T-helper 2 cell treated with Interferon-gamma antibody and Interleukin-4, amounts not matched to agents 5 μg/mL and 100 μg/mL, for 36 hours (primary cell): ENCODE results near the gene STARD13.

Experiments used
- DNase-seq: peaks from one replicate; pipeline ENCODE4 v3.0.0; 2021; ENCODE audit warnings: low spot score
- H3K27ac Mint-ChIP-seq: one replicate; pipeline ENCODE4 v1.8.0; 2021; ENCODE audit warnings: mild to moderate bottlenecking, mixed read lengths
- H3K27me3 Mint-ChIP-seq: one replicate; pipeline ENCODE4 v1.8.0; 2021; ENCODE audit warnings: low read depth, mixed read lengths
- H3K36me3 Mint-ChIP-seq: one replicate; pipeline ENCODE4 v1.8.0; 2021; ENCODE audit warnings: low read depth, mixed read lengths
- H3K4me1 Mint-ChIP-seq: one replicate; pipeline ENCODE4 v1.8.0; 2021; ENCODE audit warnings: low read depth, mixed read lengths
- H3K4me3 Mint-ChIP-seq: one replicate; pipeline ENCODE4 v1.8.0; 2022; ENCODE audit warnings: mild to moderate bottlenecking, moderate library complexity, mixed read lengths
- H3K9me3 Mint-ChIP-seq: one replicate; pipeline ENCODE4 v1.8.0; 2021; ENCODE audit warnings: mixed read lengths

Gene STARD13

GRCh38 chr13:33318744-33319143 is 33.2 kb upstream of the STARD13 start:
- H3K9me3 Mint-ChIP-seq, result no peaks in the 10 kb centered on the region
- H3K4me3 Mint-ChIP-seq, result no peak overlapping the region
- H3K4me1 Mint-ChIP-seq, result no peaks in the 10 kb centered on the region
- H3K27ac Mint-ChIP-seq, result no peak overlapping the region
- peaks cover 6% of the 10 kb centered on the region for H3K27me3 Mint-ChIP-seq
- H3K36me3 Mint-ChIP-seq, result no peaks in the 10 kb centered on the region
- no peak for DNase-seq

- Mint-ChIP-seq H3K27ac (no peak overlapping the region), H3K36me3 (no peaks in the 10 kb centered on the region), H3K4me3 (no peak overlapping the region), H3K4me1 (no peaks in the 10 kb centered on the region), H3K9me3 (no peaks in the 10 kb centered on the region), H3K27me3 (peaks cover 4% of the 10 kb centered on the region)
- DNase-seq, result no peak
Observed at GRCh38 chr13:33318037-33318436, 32.5 kb upstream of the STARD13 start.

GRCh38 chr13:33316890-33317289 is 31.3 kb upstream of the STARD13 start:
- Mint-ChIP-seq H3K27me3 (peaks cover 2% of the 10 kb centered on the region), H3K4me1 (no peaks in the 10 kb centered on the region), H3K27ac (no peak overlapping the region), H3K4me3 (no peak overlapping the region), H3K36me3 (no peaks in the 10 kb centered on the region), H3K9me3 (no peaks in the 10 kb centered on the region)
- DNase-seq, result no peak

GRCh38 chr13:33313504-33313903 is 27.9 kb upstream of the STARD13 start:
- DNase-seq, result no peak
- no peak overlapping the region for H3K4me3 Mint-ChIP-seq
- H3K9me3 Mint-ChIP-seq, result no peaks in the 10 kb centered on the region
- H3K36me3 Mint-ChIP-seq, result no peaks in the 10 kb centered on the region
- no peaks in the 10 kb centered on the region for H3K4me1 Mint-ChIP-seq
- H3K27ac Mint-ChIP-seq, result no peak overlapping the region
- H3K27me3 Mint-ChIP-seq, result peaks cover 2% of the 10 kb centered on the region

- DNase-seq, result no peak
- Mint-ChIP-seq H3K36me3 (no peaks in the 10 kb centered on the region), H3K27me3 (peaks cover 2% of the 10 kb centered on the region), H3K4me3 (no peak overlapping the region), H3K4me1 (no peaks in the 10 kb centered on the region), H3K9me3 (no peaks in the 10 kb centered on the region), H3K27ac (no peak overlapping the region)
Observed at GRCh38 chr13:33312861-33313212, 27.3 kb upstream of the STARD13 start.

GRCh38 chr13:33312150-33312860 is 26.8 kb upstream of the STARD13 start:
- Mint-ChIP-seq H3K36me3 (no peaks in the 10 kb centered on the region), H3K27me3 (peaks cover 5% of the 10 kb centered on the region), H3K27ac (no peak overlapping the region)

GRCh38 chr13:33311040-33311439 is 25.5 kb upstream of the STARD13 start:
- H3K36me3 Mint-ChIP-seq, result no peaks in the 10 kb centered on the region
- DNase-seq, result no peak
- H3K27me3 Mint-ChIP-seq, result peaks cover 3% of the 10 kb centered on the region
- peaks cover 3% of the 10 kb centered on the region for H3K9me3 Mint-ChIP-seq
- no peaks in the 10 kb centered on the region for H3K4me1 Mint-ChIP-seq
- no peak overlapping the region for H3K4me3 Mint-ChIP-seq
- no peak overlapping the region for H3K27ac Mint-ChIP-seq

More at GRCh38 chr13:33312150-33312860, 26.8 kb upstream of the STARD13 start:
- H3K9me3 Mint-ChIP-seq, result peaks cover 2% of the 10 kb centered on the region
- no peaks in the 10 kb centered on the region for H3K4me1 Mint-ChIP-seq
- H3K4me3 Mint-ChIP-seq, result no peak overlapping the region
- DNase-seq, result no peak

- no peaks in the 10 kb centered on the region for H3K4me1 Mint-ChIP-seq
- no peak overlapping the region for H3K4me3 Mint-ChIP-seq
- peaks cover 3% of the 10 kb centered on the region for H3K9me3 Mint-ChIP-seq
- no peak overlapping the region for H3K27ac Mint-ChIP-seq
- H3K27me3 Mint-ChIP-seq, result peaks cover 3% of the 10 kb centered on the region
- DNase-seq, result no peak
- no peaks in the 10 kb centered on the region for H3K36me3 Mint-ChIP-seq
Observed at GRCh38 chr13:33310245-33311038, 24.9 kb upstream of the STARD13 start.

GRCh38 chr13:33308863-33309262 is 23.3 kb upstream of the STARD13 start:
- no peaks in the 10 kb centered on the region for H3K36me3 Mint-ChIP-seq
- peaks cover 3% of the 10 kb centered on the region for H3K27me3 Mint-ChIP-seq
- no peaks in the 10 kb centered on the region for H3K4me1 Mint-ChIP-seq
- no peak for DNase-seq
- H3K4me3 Mint-ChIP-seq, result no peak overlapping the region
- H3K27ac Mint-ChIP-seq, result no peak overlapping the region
- H3K9me3 Mint-ChIP-seq, result peaks cover 3% of the 10 kb centered on the region

DNA sequence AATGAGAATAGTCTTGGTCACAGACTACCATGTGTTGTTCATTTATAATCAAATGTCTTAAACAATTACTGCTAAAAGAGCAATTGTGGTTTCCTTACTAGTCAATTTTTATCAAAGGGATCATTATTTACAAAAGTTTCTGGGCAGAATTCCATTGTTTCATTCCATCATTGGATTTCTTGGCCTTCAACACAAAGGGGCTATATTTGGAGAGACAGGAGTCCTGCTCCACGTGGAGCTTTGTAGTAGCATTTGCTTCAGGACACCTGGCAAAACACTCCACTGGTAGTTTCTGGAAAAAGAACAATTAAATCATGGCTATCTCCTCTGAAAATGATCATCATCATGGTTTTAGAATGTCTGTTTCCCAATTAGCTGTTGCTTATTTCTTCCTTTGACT is 22.3 kb upstream of the STARD13 start:
- DNase-seq, result no peak
- H3K4me3 Mint-ChIP-seq, result no peak overlapping the region
- no peaks in the 10 kb centered on the region for H3K4me1 Mint-ChIP-seq
- H3K27ac Mint-ChIP-seq, result no peak overlapping the region
- H3K9me3 Mint-ChIP-seq, result peaks cover 3% of the 10 kb centered on the region
- no peaks in the 10 kb centered on the region for H3K36me3 Mint-ChIP-seq
- H3K27me3 Mint-ChIP-seq, result peaks cover 3% of the 10 kb centered on the region

DNA sequence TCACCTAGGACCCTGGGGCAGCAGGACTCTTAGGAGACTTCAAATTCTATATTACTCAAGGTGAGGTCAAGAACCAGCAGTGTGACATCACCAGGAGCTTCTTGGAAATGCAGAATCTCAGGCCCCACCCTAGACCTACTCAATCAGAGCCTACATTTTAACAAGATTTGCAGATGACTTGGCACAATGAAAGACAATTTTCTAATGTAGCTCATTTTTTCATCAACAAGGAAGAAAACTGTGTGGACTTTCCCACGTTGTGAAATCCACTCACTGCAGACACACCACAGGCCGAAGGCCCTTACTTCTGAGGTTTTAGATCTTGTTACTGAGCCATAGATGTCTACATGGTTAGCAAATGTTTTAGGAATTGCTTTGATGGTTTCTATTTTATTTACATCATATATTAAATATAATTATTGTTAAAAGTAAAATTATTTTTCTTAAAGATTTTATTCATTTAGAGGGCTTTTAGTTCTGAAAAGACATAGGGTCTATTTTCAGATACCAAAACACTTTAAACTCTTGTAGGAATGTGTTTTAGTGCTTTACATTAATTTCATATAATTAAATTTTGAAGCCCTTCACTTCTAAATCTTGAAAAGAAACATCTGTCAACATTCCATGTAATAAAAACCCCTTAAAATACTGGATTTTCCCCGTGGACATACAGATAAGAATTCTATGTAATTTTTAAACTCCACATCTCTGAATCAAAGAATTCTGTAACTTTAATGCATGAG is 18.5 kb upstream of the STARD13 start:
- DNase-seq, result no peak
- H3K36me3 Mint-ChIP-seq, result no peaks in the 10 kb centered on the region
- no peaks in the 10 kb centered on the region for H3K4me1 Mint-ChIP-seq
- H3K9me3 Mint-ChIP-seq, result peaks cover 3% of the 10 kb centered on the region
- H3K27me3 Mint-ChIP-seq, result peaks cover 3% of the 10 kb centered on the region
- no peak overlapping the region for H3K27ac Mint-ChIP-seq
- H3K4me3 Mint-ChIP-seq, result no peak overlapping the region

GRCh38 chr13:33299626-33300025 is 14.1 kb upstream of the STARD13 start:
- no peaks in the 10 kb centered on the region for H3K4me1 Mint-ChIP-seq
- DNase-seq, result no peak
- H3K27ac Mint-ChIP-seq, result no peak overlapping the region
- H3K36me3 Mint-ChIP-seq, result no peaks in the 10 kb centered on the region
- no peaks in the 10 kb centered on the region for H3K27me3 Mint-ChIP-seq
- no peak overlapping the region for H3K4me3 Mint-ChIP-seq
- no peaks in the 10 kb centered on the region for H3K9me3 Mint-ChIP-seq

GRCh38 chr13:33296793-33297425 is 11.4 kb upstream of the STARD13 start:
- no peaks in the 10 kb centered on the region for H3K9me3 Mint-ChIP-seq
- H3K4me3 Mint-ChIP-seq, result no peak overlapping the region
- H3K4me1 Mint-ChIP-seq, result peaks cover 2% of the 10 kb centered on the region
- H3K27me3 Mint-ChIP-seq, result no peaks in the 10 kb centered on the region
- DNase-seq, result no peak
- no peaks in the 10 kb centered on the region for H3K36me3 Mint-ChIP-seq
- H3K27ac Mint-ChIP-seq, result no peak overlapping the region

DNA sequence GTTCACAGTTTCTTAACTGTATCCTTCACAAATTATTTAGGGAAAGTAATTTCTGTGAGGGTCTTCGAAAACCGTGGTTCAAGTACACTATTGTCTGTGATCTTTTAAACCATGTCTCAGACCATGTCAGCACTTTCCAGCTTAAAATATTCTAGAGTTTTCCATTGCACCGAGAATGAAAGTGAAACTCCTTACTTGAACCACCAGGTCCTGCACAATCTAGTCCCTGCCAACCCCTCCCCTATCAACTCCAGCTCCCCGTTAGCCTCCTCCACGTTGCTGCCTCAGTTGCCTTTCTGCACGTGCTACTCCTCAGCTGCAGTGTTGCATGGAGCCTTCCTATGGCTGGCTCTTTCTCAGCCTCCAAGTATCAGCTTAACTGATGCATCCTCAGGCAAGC is 7.2 kb upstream of the STARD13 start:
- Mint-ChIP-seq H3K27ac (no peak overlapping the region), H3K4me1 (peaks cover 2% of the 10 kb centered on the region), H3K27me3 (peaks cover 5% of the 10 kb centered on the region), H3K36me3 (no peaks in the 10 kb centered on the region), H3K9me3 (no peaks in the 10 kb centered on the region), H3K4me3 (no peak overlapping the region)
- DNase-seq, result no peak
